ENCODE results near the gene COL4A5.

- no peak for TF ChIP-seq POLR2A (IDR thresholded peaks at IDR 0.05)
- TF ChIP-seq CTCF (IDR thresholded peaks at IDR 0.05), result no peak
Observed at GRCh38 chrX:108640817-108641216, 201.2 kb downstream of the COL4A5 start.
